Measurements from ENCODE around the gene PCK2.

Gene PCK2

GRCh38 chr14:24078146-24078545, 16.0 kb upstream of the PCK2 start:
- no peak for TF ChIP-seq CTCF (IDR thresholded peaks at IDR 0.05; ENCODE audit: low read length, missing control alignments)
- no peak overlapping the region for H3K4me3 ChIP-seq (replicated peaks; ENCODE audit: low read depth, low read length)
- DNase-seq (ENCODE audit: low read depth) = no peak

- TF ChIP-seq CTCF (IDR thresholded peaks at IDR 0.05; ENCODE audit: low read length, missing control alignments) = no peak
- no peak for DNase-seq (ENCODE audit: low read depth)
- no peak overlapping the region for H3K4me3 ChIP-seq (replicated peaks; ENCODE audit: low read depth, low read length)
Observed at GRCh38 chr14:24079491-24080141, 14.5 kb upstream of the PCK2 start.

GRCh38 chr14:24080142-24080530, 14.0 kb upstream of the PCK2 start:
- H3K4me3 ChIP-seq (replicated peaks; ENCODE audit: low read depth, low read length) = no peak overlapping the region
- TF ChIP-seq CTCF (IDR thresholded peaks at IDR 0.05; ENCODE audit: low read length, missing control alignments) = no peak
- DNase-seq (ENCODE audit: low read depth) = no peak

- DNase-seq (ENCODE audit: low read depth) = no peak
- no peak for TF ChIP-seq CTCF (IDR thresholded peaks at IDR 0.05; ENCODE audit: low read length, missing control alignments)
- peak overlapping the region; percentile 44 for H3K4me3 ChIP-seq (replicated peaks; ENCODE audit: low read depth, low read length)
Observed at GRCh38 chr14:24080888-24081738, 13.0 kb upstream of the PCK2 start.

- no peak overlapping the region for H3K4me3 ChIP-seq (replicated peaks; ENCODE audit: low read depth, low read length)
- TF ChIP-seq CTCF (IDR thresholded peaks at IDR 0.05; ENCODE audit: low read length, missing control alignments) = no peak
- DNase-seq (ENCODE audit: low read depth) = no peak
Observed at GRCh38 chr14:24081739-24082211, 12.3 kb upstream of the PCK2 start.

GRCh38 chr14:24082411-24083080, 11.6 kb upstream of the PCK2 start:
- no peak for TF ChIP-seq CTCF (IDR thresholded peaks at IDR 0.05; ENCODE audit: low read length, missing control alignments)
- no peak for DNase-seq (ENCODE audit: low read depth)
- no peak overlapping the region for H3K4me3 ChIP-seq (replicated peaks; ENCODE audit: low read depth, low read length)
